Gastrocnemius medialis (tissue), 4 donors: ENCODE data around the gene CPLANE1. TPM values are rescaled to one million over a fixed set of nuclear protein-coding genes. Genes with fewer than 3 reads are reported as not detected.

Experiments used
- ATAC-seq, 2 donors: fragments of 150-250 bp; one replicate each; pipeline ENCODE4 v1.9.1; 2016
- DNase-seq, 2 donors: peaks; one replicate each; pipeline ENCODE4 v3.0.0-alpha.2; 2019
- H3K27ac ChIP-seq, 4 donors: fragments of 200-600 bp; sonication (generic); 1 replicate in 1 of 4; 2 replicates in 3 of 4; pipeline ENCODE4 v1.5.1; 2016 to 2018; ENCODE audit warnings: mild to moderate bottlenecking in 2 of 4, moderate library complexity in 1 of 4
- H3K27me3 ChIP-seq, 3 donors: fragments of 200-600 bp; sonication (generic) in 2 of 3; 1 replicate in 1 of 3; 2 replicates in 2 of 3; pipeline versions ENCODE4 v1.5.1 to v1.6.0; 2016 to 2019; ENCODE audit warnings: mild to moderate bottlenecking in 1 of 3, moderate library complexity in 1 of 3
- H3K36me3 ChIP-seq, 2 donors: fragments of 200-600 bp; sonication (generic) in 1 of 2; one replicate each; pipeline ENCODE4 v1.5.1; 2017 to 2018
- H3K4me1 ChIP-seq, 2 donors: fragments of 200-600 bp; sonication (generic) in 1 of 2; one replicate each; pipeline ENCODE4 v1.5.1; 2016 to 2017; ENCODE audit warnings: mild to moderate bottlenecking in 2 of 2
- H3K4me3 ChIP-seq, 4 donors: fragments of 200-600 bp; sonication (generic) in 3 of 4; 1 replicate in 1 of 4; 2 replicates in 3 of 4; pipeline ENCODE4 v1.5.1; 2016 to 2019; ENCODE audit warnings: mild to moderate bottlenecking in 2 of 4
- H3K9me3 ChIP-seq, 3 donors: fragments of 200-600 bp; sonication (generic) in 2 of 3; 1 replicate in 1 of 3; 2 replicates in 2 of 3; pipeline ENCODE4 v1.5.1; 2016 to 2019
- POLR2A ChIP-seq, 2 donors: fragments of 450-650 bp; IDR thresholded peaks; one replicate each; pipeline ENCODE4 v1.6.1; 2017; ENCODE audit warnings: antibody characterized with exemption in 2 of 2, mild to moderate bottlenecking in 2 of 2, moderate library complexity in 2 of 2
- in situ Hi-C, 4 donors: fragments of 200-750 bp; cut with MboI; loops; one replicate each; pipeline versions ENCODE4 v1.15.0 to v1.8.0; 2017; ENCODE audit warnings: low sequenced_read_pairs in 4 of 4
- intact Hi-C: fragments of 100-400 bp; cut with DNase I; formaldehyde crosslinking; loops from one replicate; pipeline ENCODE4 v1.15.1; 2023; ENCODE audit warnings: low total_unique reads
- total RNA-seq, 4 donors: library from RNA; depleted of rRNA; stranded (reverse); fragments of >200 nt; gene quantifications; one replicate each; pipeline versions ENCODE4 v1.1.0 to v1.2.3, GENCODE V29; 2016
- TF ChIP-seq, protein P1 (sequence below), 5 experiments: fragments of 450-650 bp in 3 of 5; fragments of 200-600 bp in 2 of 5; sonication (generic) in 2 of 5; IDR thresholded peaks in 4 of 5; conservative IDR thresholded peaks in 1 of 5; 1 replicate in 4 of 5; 2 replicates in 1 of 5; pipeline ENCODE4 v1.5.1; 2016 to 2019; ENCODE audit warnings: antibody characterized with exemption in 5 of 5, mild to moderate bottlenecking in 3 of 5, moderate library complexity in 3 of 5

CPLANE1 gene
- total RNA-seq, 4 donors from 2014 or later = 5.3 to 12.5 (median 8.1) TPM

GRCh38 chr5:37080697-37081096 lies 168.5 kb downstream of the CPLANE1 start:
- in situ Hi-C loops = no loop called here
- TF ChIP-seq, protein P1, sequence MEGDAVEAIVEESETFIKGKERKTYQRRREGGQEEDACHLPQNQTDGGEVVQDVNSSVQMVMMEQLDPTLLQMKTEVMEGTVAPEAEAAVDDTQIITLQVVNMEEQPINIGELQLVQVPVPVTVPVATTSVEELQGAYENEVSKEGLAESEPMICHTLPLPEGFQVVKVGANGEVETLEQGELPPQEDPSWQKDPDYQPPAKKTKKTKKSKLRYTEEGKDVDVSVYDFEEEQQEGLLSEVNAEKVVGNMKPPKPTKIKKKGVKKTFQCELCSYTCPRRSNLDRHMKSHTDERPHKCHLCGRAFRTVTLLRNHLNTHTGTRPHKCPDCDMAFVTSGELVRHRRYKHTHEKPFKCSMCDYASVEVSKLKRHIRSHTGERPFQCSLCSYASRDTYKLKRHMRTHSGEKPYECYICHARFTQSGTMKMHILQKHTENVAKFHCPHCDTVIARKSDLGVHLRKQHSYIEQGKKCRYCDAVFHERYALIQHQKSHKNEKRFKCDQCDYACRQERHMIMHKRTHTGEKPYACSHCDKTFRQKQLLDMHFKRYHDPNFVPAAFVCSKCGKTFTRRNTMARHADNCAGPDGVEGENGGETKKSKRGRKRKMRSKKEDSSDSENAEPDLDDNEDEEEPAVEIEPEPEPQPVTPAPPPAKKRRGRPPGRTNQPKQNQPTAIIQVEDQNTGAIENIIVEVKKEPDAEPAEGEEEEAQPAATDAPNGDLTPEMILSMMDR (IDR thresholded peaks at IDR 0.05 in 4 of 5, conservative IDR thresholded peaks at IDR 0.05 in 1 of 5) = no peak
- no peak for TF ChIP-seq POLR2A (IDR thresholded peaks at IDR 0.05)
- peaks cover 0 to 28% of the 10 kb centered on the region in 2 donors for H3K36me3 ChIP-seq

DNA sequence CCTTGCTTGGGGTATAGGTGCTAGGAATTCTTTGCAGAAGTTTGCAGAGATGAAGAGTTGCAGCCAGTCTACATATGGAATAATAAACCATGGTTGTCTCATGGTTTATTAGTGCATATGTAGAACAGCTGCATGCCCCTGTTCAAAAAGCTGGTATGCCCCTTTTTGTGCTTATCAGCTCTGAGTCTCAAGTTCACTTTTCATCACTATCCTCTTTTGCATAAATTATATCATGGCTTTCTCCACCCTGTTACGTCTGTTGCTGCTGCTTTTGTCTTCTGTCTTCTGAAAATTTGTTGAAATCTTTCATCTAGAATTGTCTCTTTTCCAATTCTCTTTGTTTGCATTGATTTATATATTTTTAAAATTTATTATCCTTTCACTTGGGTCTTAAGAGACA lies 172.0 kb downstream of the CPLANE1 start:
- no peak for ATAC-seq
- no peaks in the 10 kb centered on the region for H3K9me3 ChIP-seq
- no peaks in the 10 kb centered on the region for H3K4me1 ChIP-seq
- peaks cover 0 to 24% of the 10 kb centered on the region in 2 donors for H3K36me3 ChIP-seq
- in situ Hi-C loops = no loop called here
- H3K27me3 ChIP-seq = no peaks in the 10 kb centered on the region
- no peak for TF ChIP-seq POLR2A (IDR thresholded peaks at IDR 0.05)
- TF ChIP-seq, protein P1 (IDR thresholded peaks at IDR 0.05 in 4 of 5, conservative IDR thresholded peaks at IDR 0.05 in 1 of 5) = no peak
- H3K27ac ChIP-seq = no peak overlapping the region
- no peak overlapping the region for H3K4me3 ChIP-seq
- DNase-seq = no peak
- intact Hi-C loops = no loop called here

More at GRCh38 chr5:37080697-37081096, 168.5 kb downstream of the CPLANE1 start:
- no peak for ATAC-seq
- DNase-seq = no peak
- H3K4me1 ChIP-seq = no peaks in the 10 kb centered on the region
- H3K4me3 ChIP-seq = no peak overlapping the region
- intact Hi-C loops = no loop called here
- H3K27ac ChIP-seq = no peak overlapping the region
- H3K27me3 ChIP-seq = no peaks in the 10 kb centered on the region
- H3K9me3 ChIP-seq = no peaks in the 10 kb centered on the region

DNA sequence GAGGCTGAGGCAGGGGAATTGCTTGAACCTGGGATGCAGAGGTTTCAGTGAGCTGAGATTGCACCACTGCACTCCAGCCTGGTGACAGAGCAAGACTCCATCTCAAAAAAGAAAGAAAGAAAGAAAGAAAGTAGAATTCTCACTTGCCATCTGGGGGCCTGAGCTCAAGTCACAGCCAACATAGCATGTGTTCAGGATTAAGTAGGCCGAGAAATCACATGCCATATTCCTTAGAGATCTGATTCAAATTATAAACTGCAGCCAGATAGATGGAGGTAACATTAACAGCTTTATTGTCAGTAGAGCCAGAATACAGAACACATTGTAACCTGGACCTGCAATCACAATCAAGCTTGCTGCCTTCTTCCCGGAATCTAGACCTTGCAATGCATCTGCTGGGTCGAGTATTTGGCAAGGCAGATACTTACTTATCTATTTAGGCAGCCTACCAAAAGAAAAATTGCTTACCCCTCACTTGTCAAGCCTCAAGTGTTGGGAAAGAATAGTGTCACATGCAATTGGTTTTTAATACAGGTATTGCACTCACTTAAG lies 173.7 kb downstream of the CPLANE1 start:
- intact Hi-C loops = no loop called here
- H3K36me3 ChIP-seq = peaks cover 0 to 24% of the 10 kb centered on the region in 2 donors

DNA sequence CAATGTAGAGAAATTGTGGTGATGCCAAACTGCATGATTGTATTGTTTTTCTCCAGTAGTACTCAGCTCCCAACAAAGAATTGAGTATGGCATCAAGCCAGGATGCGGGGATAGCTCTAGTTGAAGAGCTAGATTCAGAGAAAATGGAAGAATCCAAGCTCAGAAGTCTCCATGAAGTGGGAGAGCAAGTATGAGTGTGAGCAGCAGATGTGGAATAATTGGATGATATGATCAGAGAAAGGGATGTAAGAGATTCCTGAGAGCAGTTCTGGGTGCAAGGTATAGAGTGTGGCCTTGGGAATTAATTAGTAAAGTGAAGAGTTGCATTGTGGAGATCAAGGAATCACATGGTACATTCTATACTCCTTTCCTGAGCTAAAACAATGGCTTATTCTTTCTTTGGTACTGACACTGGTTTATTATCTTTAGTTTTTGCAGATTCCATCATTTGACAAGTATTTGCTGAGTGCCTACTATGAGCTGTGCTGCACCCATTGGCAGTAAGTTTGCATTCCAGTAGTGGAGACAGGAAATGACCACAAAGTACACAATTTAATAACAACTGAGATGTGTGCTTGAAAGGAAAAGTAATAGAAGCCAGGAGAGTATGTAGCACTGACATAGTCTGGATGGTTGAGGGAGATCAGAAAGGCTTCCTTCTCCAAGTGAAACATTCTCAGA lies 177.1 kb downstream of the CPLANE1 start:
- Histone ChIP-seq H3K9me3 (no peaks in the 10 kb centered on the region), H3K36me3 (no peaks in the 10 kb centered on the region), H3K27ac (no peak overlapping the region), H3K27me3 (no peaks in the 10 kb centered on the region), H3K4me3 (no peak overlapping the region), H3K4me1 (no peaks in the 10 kb centered on the region)
- DNase-seq (no peak), ATAC-seq (no peak)
- TF ChIP-seq, protein P1 (IDR thresholded peaks at IDR 0.05 in 4 of 5, conservative IDR thresholded peaks at IDR 0.05 in 1 of 5) = no peak
- no peak for TF ChIP-seq POLR2A (IDR thresholded peaks at IDR 0.05)
- intact Hi-C loops (no loop called here), in situ Hi-C loops (no loop called here)

More for the DNA sequence above, 173.7 kb downstream of the CPLANE1 start:
- Histone ChIP-seq H3K27ac (no peak overlapping the region), H3K9me3 (no peaks in the 10 kb centered on the region), H3K27me3 (no peaks in the 10 kb centered on the region), H3K4me3 (no peak overlapping the region), H3K4me1 (no peaks in the 10 kb centered on the region)
- no peak for TF ChIP-seq POLR2A (IDR thresholded peaks at IDR 0.05)
- in situ Hi-C loops = no loop called here
- DNase-seq (no peak), ATAC-seq (no peak)

- Histone ChIP-seq H3K4me3 (no peak overlapping the region), H3K27me3 (no peaks in the 10 kb centered on the region), H3K4me1 (no peaks in the 10 kb centered on the region), H3K27ac (no peak overlapping the region), H3K9me3 (no peaks in the 10 kb centered on the region), H3K36me3 (no peaks in the 10 kb centered on the region)
- no peak for DNase-seq
- intact Hi-C loops (no loop called here), in situ Hi-C loops (no loop called here)
- ATAC-seq = no peak
- no peak for TF ChIP-seq POLR2A (IDR thresholded peaks at IDR 0.05)
- TF ChIP-seq, protein P1 (IDR thresholded peaks at IDR 0.05 in 4 of 5, conservative IDR thresholded peaks at IDR 0.05 in 1 of 5) = no peak
Observed at GRCh38 chr5:37071487-37071886, 177.7 kb downstream of the CPLANE1 start.
